Heart right ventricle (tissue), 16 donors: Measurements from ENCODE around the gene ZNF397. TPM values are rescaled to one million over a fixed set of nuclear protein-coding genes. Genes with fewer than 3 reads are reported as not detected.

Source experiments
- ATAC-seq, 8 donors: fragments of 200-7000 bp; cut with Tn5 transposase; one replicate each; pipeline ENCODE4 v1.9.1; 2020; ENCODE audit warnings: mild to moderate bottlenecking in 8 of 8, moderate library complexity in 8 of 8, moderate number of reproducible peaks in 1 of 8
- DNase-seq, 2 donors: peaks; one replicate each; pipeline ENCODE4 v3.0.0-alpha.2; 2020
- H3K27ac ChIP-seq, 10 donors: fragments of 200-600 bp; sonication (generic) in 2 of 10; one replicate each; pipeline versions ENCODE4 v1.5.0 to v1.8.0; 2020 to 2022; ENCODE audit warnings: mild to moderate bottlenecking in 3 of 10
- H3K27me3 ChIP-seq, 7 donors: fragments of 200-600 bp; one replicate each; pipeline ENCODE4 v1.8.0; 2021 to 2022; ENCODE audit warnings: mild to moderate bottlenecking in 2 of 7
- H3K36me3 ChIP-seq, 9 donors: fragments of 200-600 bp; sonication (generic) in 1 of 9; one replicate each; pipeline versions ENCODE4 v1.5.0 to v1.8.0; 2020 to 2022; ENCODE audit warnings: mild to moderate bottlenecking in 2 of 9
- H3K4me1 ChIP-seq, 9 donors: fragments of 200-600 bp; sonication (generic) in 1 of 9; one replicate each; pipeline versions ENCODE4 v1.5.0 to v1.8.0; 2020 to 2022; ENCODE audit warnings: mild to moderate bottlenecking in 4 of 9
- H3K4me3 ChIP-seq, 10 donors: fragments of 200-600 bp; sonication (generic) in 2 of 10; one replicate each; pipeline versions ENCODE4 v1.5.0 to v1.8.0; 2020 to 2022; ENCODE audit warnings: mild to moderate bottlenecking in 7 of 10, moderate library complexity in 2 of 10
- H3K9me3 ChIP-seq, 11 donors: fragments of 200-600 bp in 10 of 11; sonication (generic) in 2 of 11; one replicate each; pipeline versions ENCODE4 v1.5.0 to v1.8.0; 2013 to 2022; ENCODE audit warnings: mild to moderate bottlenecking in 2 of 11, control low read depth in 1 of 11, moderate library complexity in 1 of 11
- CTCF ChIP-seq, 9 donors: fragments of 200-600 bp; sonication (generic) in 2 of 9; IDR thresholded peaks; one replicate each; pipeline versions ENCODE4 v1.5.0 to v1.8.0; 2021 to 2022; ENCODE audit warnings: antibody characterized with exemption in 9 of 9, mild to moderate bottlenecking in 5 of 9, moderate library complexity in 1 of 9
- WGBS, 2 donors: extraction: QIAGEN DNeasy Blood & Tissue Kit; methylation state at CpG; one replicate each; pipeline ENCODE4 v1.1.7; 2013; ENCODE audit warnings: inconsistent platforms in 1 of 2; 5-methylcytosine and 5-hydroxymethylcytosine counted together
- intact Hi-C, 10 donors: fragments of 100-400 bp; cut with DNase I; formaldehyde crosslinking; loops; one replicate each; pipeline versions ENCODE4 v1.11.1 to v1.14.2; 2022
- polyA plus RNA-seq, 2 donors: library from polyadenylated mRNA; stranded (reverse); fragments of 200-250 nt; gene quantifications; one replicate each; pipeline ENCODE4 v1.2.3, GENCODE V29; 2013
- total RNA-seq, 10 donors: library from RNA; stranded (reverse); fragmentation: NEBNext Ultra II Directional in 3 of 10; extraction: Animal tissue kit (Norgen Biotek cat#: 25700) in 3 of 10; gene quantifications; one replicate each; pipeline versions ENCODE4 v1.2.1 to v1.2.4, GENCODE V29; 2021 to 2023
- donor health status: Arrhythmogenic right ventricular cardiomyopathy.
- donor health status: ischemic (EF 13 %, LVEDD 7.1; RV severe dilation, severe dysfunction).
- donor health status: healthy with polysubstance abuse.
- donor health status: DM: no; HTN: yes; CAD: no.
- donor health status: DM: no; HTN: no; CAD: no.
- donor health status: ischemic (EF 25% LVEDD 6.9; RV normal size, moderate dysfunction).
- donor health status: ischemic (EF 25% LVEDD 5.7; RV mildly dilated, moderate dysfunction).
- donor health status: healthy.
- donor health status: DM: yes; HTN: yes; CAD: no.
- donor health status: Ischemic cardiomyopathy.
- donor health status: ischemic (EF 35%, LVEDD 5.7; RV mildly dilated, moderate dysfunction).
- donor health status: nonischemic (EF 11% LVEDD 7.7; RV severe dilation, severe dysfunction).
- donor health status: DM: yes; HTN: yes; CAD: no.
- donor health status: PGD.
- donor health status: ischemic (EF 29% LVEDD 5.4; RV normal size, mild dysfunction).
- donor health status: nonischemic (EF 23%, LVEDD 6.1; RV moderate dilation, normal function).

The ZNF397 gene
- total and polyA plus RNA-seq, 12 donors = 7.6 to 18.6 (median 14.2) TPM

- no peak for TF ChIP-seq CTCF (IDR thresholded peaks at IDR 0.05)
- no peak for ATAC-seq
- DNase-seq = no peak
- Histone ChIP-seq H3K36me3 (no peaks in the 10 kb centered on the region), H3K9me3 (peaks cover 0 to 38% (median 0%) of the 10 kb centered on the region in 11 donors), H3K4me1 (peaks cover 0 to 10% (median 0%) of the 10 kb centered on the region in 9 donors), H3K4me3 (no peak overlapping the region), H3K27ac (no peak overlapping the region), H3K27me3 (no peaks in the 10 kb centered on the region)
- intact Hi-C loops = loop anchor here in 1 of 10 donors (10.0 kb wide), 1 partner anchor 1063 kb away; no protein-coding TSS in a partner anchor
These were observed 36.8 kb downstream of the ZNF397 start for GRCh38 chr18:35277633-35278032.

DNA sequence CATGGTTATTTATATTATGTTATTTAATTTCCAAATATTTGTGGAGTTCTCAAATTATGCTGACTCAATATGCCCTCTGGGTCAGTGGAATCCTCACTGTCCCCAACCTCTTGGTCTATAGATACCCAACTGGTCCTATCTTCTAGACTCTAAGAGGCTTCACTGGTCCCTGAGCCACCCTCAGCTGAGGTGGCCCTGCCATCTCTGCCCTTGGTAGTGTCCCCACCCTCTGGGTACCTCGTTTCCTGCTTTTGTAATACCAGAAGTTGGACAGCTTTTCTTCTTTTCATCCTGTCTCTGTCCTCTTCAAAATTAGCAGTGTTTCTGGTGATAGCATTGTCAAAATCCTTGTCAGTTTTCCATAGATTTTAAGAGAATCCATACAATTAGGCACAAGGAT is 37.3 kb downstream of the ZNF397 start:
- no peak for TF ChIP-seq CTCF (IDR thresholded peaks at IDR 0.05)
- no peak for DNase-seq

GRCh38 chr18:35278969-35279368 is 38.1 kb downstream of the ZNF397 start:
- ATAC-seq (no peak), DNase-seq (no peak)
- intact Hi-C loops = loop anchor here in 1 of 10 donors (10.0 kb wide), 1 partner anchor 1064 kb away; no protein-coding TSS in a partner anchor
- TF ChIP-seq CTCF (IDR thresholded peaks at IDR 0.05) = no peak
- H3K27me3 ChIP-seq = no peaks in the 10 kb centered on the region
- H3K4me3 ChIP-seq = no peak overlapping the region
- peaks cover 0 to 25% (median 0%) of the 10 kb centered on the region in 11 donors for H3K9me3 ChIP-seq
- peaks cover 0 to 13% (median 0%) of the 10 kb centered on the region in 9 donors for H3K36me3 ChIP-seq
- H3K4me1 ChIP-seq = peaks cover 0 to 12% (median 0%) of the 10 kb centered on the region in 9 donors
- H3K27ac ChIP-seq = no peak overlapping the region

More for the DNA sequence above, 37.3 kb downstream of the ZNF397 start:
- no peak overlapping the region for H3K27ac ChIP-seq
- intact Hi-C loops = loop anchor here in 1 of 10 donors (10.0 kb wide), 1 partner anchor 1063 kb away; no protein-coding TSS in a partner anchor
- peaks cover 0 to 33% (median 0%) of the 10 kb centered on the region in 11 donors for H3K9me3 ChIP-seq
- WGBS, 2 donors = 83 to 88% methylated on average over 1 of the region's 1 CpG
- H3K36me3 ChIP-seq = peaks cover 0 to 4% (median 0%) of the 10 kb centered on the region in 9 donors
- H3K4me1 ChIP-seq = peaks cover 0 to 11% (median 0%) of the 10 kb centered on the region in 9 donors
- no peak overlapping the region for H3K4me3 ChIP-seq
- no peaks in the 10 kb centered on the region for H3K27me3 ChIP-seq
- ATAC-seq = no peak

GRCh38 chr18:35282353-35282752 is 41.5 kb downstream of the ZNF397 start:
- no peak overlapping the region for H3K27ac ChIP-seq
- intact Hi-C loops = loop anchor here in 1 of 10 donors (10.0 kb wide), 1 partner anchor 52 kb away; no protein-coding TSS in a partner anchor
- H3K9me3 ChIP-seq = peaks cover 0 to 22% (median 0%) of the 10 kb centered on the region in 11 donors
- ATAC-seq = no peak
- 81 to 92% methylated on average over 1 of the region's 1 CpG for WGBS, 2 donors
- DNase-seq = no peak
- no peak for TF ChIP-seq CTCF (IDR thresholded peaks at IDR 0.05)
- H3K36me3 ChIP-seq = peaks cover 0 to 17% (median 0%) of the 10 kb centered on the region in 9 donors
- no peak overlapping the region for H3K4me3 ChIP-seq
- peaks cover 0 to 14% (median 4%) of the 10 kb centered on the region in 9 donors for H3K4me1 ChIP-seq
- H3K27me3 ChIP-seq = no peaks in the 10 kb centered on the region
